Common myeloid progenitor, CD34-positive (primary cell): ENCODE results near the gene NOS1AP.

ENCODE experiments used
- CTCF ChIA-PET: fragments of 350-600 bp; sonication (Branson Sonifier 250); formaldehyde crosslinking; loops from one replicate; lab custom pipeline; 2021; ENCODE audit warnings: antibody characterized with exemption; lab: Charles Lee
- POLR2A ChIA-PET: fragments of 350-600 bp; sonication (Branson Sonifier 250); formaldehyde crosslinking; loops from one replicate; lab custom pipeline; 2021; ENCODE audit warnings: antibody characterized with exemption; lab: Charles Lee
- DNase-seq, 3 donors: peaks; one replicate each; pipeline versions ENCODE4 v3.0.0 to v3.0.0-alpha.2; 2013
- H3K27ac ChIP-seq, 2 experiments: 1 replicate in 1 of 2; 2 replicates in 1 of 2; pipeline ENCODE4 v1.7.0; 2013; ENCODE audit warnings: inconsistent platforms in 2 of 2, low read length in 2 of 2, mild to moderate bottlenecking in 2 of 2, low read depth in 1 of 2, moderate library complexity in 1 of 2; ENCODE audit not compliant: severe bottlenecking in 2 of 2, insufficient read depth in 1 of 2, poor library complexity in 1 of 2
- H3K27me3 ChIP-seq, 5 experiments: replicated peaks in 2 of 5; 1 replicate in 3 of 5; 2 replicates in 2 of 5; pipeline versions ENCODE4 v1.6.1 to v1.7.0; 2013; ENCODE audit warnings: low read length in 4 of 5, mild to moderate bottlenecking in 2 of 5, moderate library complexity in 2 of 5, inconsistent platforms in 1 of 5; ENCODE audit not compliant: insufficient read depth in 5 of 5, control insufficient read depth in 4 of 5
- H3K36me3 ChIP-seq, 4 experiments: 1 replicate in 2 of 4; 2 replicates in 2 of 4; pipeline versions ENCODE4 v1.6.1 to v1.7.0; 2013; ENCODE audit warnings: low read length in 3 of 4, control low read depth in 1 of 4, mild to moderate bottlenecking in 1 of 4; ENCODE audit not compliant: control insufficient read depth in 4 of 4, insufficient read depth in 4 of 4
- H3K4me1 ChIP-seq, 4 experiments: 1 replicate in 3 of 4; 2 replicates in 1 of 4; pipeline versions ENCODE4 v1.6.1 to v1.7.1; 2013; ENCODE audit warnings: low read length in 3 of 4, mild to moderate bottlenecking in 3 of 4, control low read depth in 1 of 4, inconsistent platforms in 1 of 4, moderate library complexity in 1 of 4; ENCODE audit not compliant: control insufficient read depth in 4 of 4, insufficient read depth in 4 of 4; ENCODE audit errors: control extremely low read depth in 1 of 4
- H3K4me3 ChIP-seq, 7 experiments: 1 replicate in 4 of 7; 2 replicates in 3 of 7; pipeline versions ENCODE4 v1.5.1 to v1.7.0; 2013; ENCODE audit warnings: mild to moderate bottlenecking in 7 of 7, low read length in 6 of 7, moderate library complexity in 6 of 7, inconsistent platforms in 2 of 7, low read depth in 2 of 7, control low read depth in 1 of 7; ENCODE audit not compliant: insufficient read depth in 4 of 7, control insufficient read depth in 1 of 7; ENCODE audit errors: extremely low read depth in 1 of 7
- H3K9me3 ChIP-seq, 5 experiments: 1 replicate in 4 of 5; 2 replicates in 1 of 5; pipeline versions ENCODE4 v1.6.1 to v1.7.1; 2013; ENCODE audit warnings: low read length in 4 of 5, mild to moderate bottlenecking in 2 of 5, inconsistent platforms in 1 of 5, low read depth in 1 of 5, moderate library complexity in 1 of 5; ENCODE audit not compliant: control insufficient read depth in 4 of 5, insufficient read depth in 2 of 5; ENCODE audit errors: control extremely low read depth in 1 of 5
- WGBS: methylation state at CpG from one replicate; pipeline ENCODE4 v1.1.5; 2013; ENCODE audit not compliant: insufficient coverage; 5-methylcytosine and 5-hydroxymethylcytosine counted together

The NOS1AP gene

GRCh38 chr1:162373072-162373427, 303.6 kb downstream of the NOS1AP start:
- POLR2A ChIA-PET: no interaction called here
- Histone ChIP-seq H3K4me1 (peaks cover 0 to 17% (median 10%) of the 10 kb centered on the region in 4 experiments), H3K4me3 (no peak overlapping the region), H3K9me3 (no peaks in the 10 kb centered on the region), H3K27ac (no peak overlapping the region), H3K36me3 (no peaks in the 10 kb centered on the region), H3K27me3 (no peaks in the 10 kb centered on the region)
- CTCF ChIA-PET: interaction anchor here (0.9 to 3.0 kb wide), 9 partner anchors 7 to 336 kb away, joined by 3 to 12 read pairs (median 5); no protein-coding TSS in a partner anchor
- WGBS: 83% methylated on average over 1 of the region's 1 CpG
- no peak for DNase-seq

DNA sequence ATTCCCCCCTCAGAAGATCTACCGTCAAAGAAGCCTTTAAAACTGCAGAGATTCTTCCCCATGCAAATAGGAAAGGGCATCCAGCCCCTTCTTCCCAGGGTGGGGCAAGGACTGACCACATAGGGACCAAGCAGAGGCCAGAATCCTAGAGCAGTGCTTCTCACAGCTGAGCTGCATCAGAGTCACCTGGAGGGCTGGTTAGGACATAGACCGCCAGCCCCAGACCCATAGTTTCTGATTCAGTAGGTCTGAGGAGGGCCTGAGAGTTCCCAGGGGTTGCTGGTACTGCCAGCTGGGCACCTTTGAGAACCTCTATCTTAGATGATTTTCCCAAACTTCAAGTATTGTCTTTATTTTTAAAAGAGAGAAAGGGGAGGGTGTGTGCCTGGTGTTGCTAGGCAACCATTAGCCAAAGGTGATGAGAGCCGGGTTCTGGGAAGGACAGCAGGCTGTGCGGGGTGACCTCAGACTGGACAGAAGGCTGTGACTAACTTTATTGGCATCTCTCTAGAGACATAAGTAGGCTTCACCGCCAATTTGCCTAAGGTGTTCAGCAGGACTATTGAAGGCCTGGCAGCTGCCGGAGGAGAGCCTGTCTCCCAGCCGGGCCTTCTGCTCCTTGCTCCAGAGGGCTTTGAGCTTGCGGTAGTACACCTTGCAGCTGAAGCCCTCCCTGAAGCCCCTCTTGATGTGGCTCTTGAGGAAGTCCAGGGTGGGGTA, 304.2 kb downstream of the NOS1AP start:
- no peak for DNase-seq

GRCh38 chr1:162374406-162374805, 304.9 kb downstream of the NOS1AP start:
- no peak overlapping the region for H3K27ac ChIP-seq
- peaks cover 0 to 17% (median 10%) of the 10 kb centered on the region in 4 experiments for H3K4me1 ChIP-seq
- 91% methylated on average over 9 of the region's 9 CpGs for whole genome bisulfite sequencing
- H3K27me3 ChIP-seq: no peaks in the 10 kb centered on the region
- ChIA-PET CTCF (interaction anchor here (1.0 to 3.0 kb wide), 4 partner anchors 8 to 17 kb away, joined by 3 to 11 read pairs (median 4); no protein-coding TSS in a partner anchor), POLR2A (no interaction called here)
- no peak overlapping the region for H3K4me3 ChIP-seq
- H3K36me3 ChIP-seq: no peaks in the 10 kb centered on the region
- DNase-seq: no peak
- H3K9me3 ChIP-seq: no peaks in the 10 kb centered on the region

More for the DNA sequence above, 304.2 kb downstream of the NOS1AP start:
- Histone ChIP-seq H3K27me3 (no peaks in the 10 kb centered on the region), H3K4me3 (no peak overlapping the region), H3K27ac (no peak overlapping the region), H3K36me3 (no peaks in the 10 kb centered on the region), H3K4me1 (peaks cover 0 to 17% (median 10%) of the 10 kb centered on the region in 4 experiments), H3K9me3 (no peaks in the 10 kb centered on the region)
- POLR2A ChIA-PET: no interaction called here
- CTCF ChIA-PET: interaction anchor here (0.9 to 3.0 kb wide), 7 partner anchors 9 to 318 kb away, joined by 3 to 12 read pairs (median 4); no protein-coding TSS in a partner anchor
- 98% methylated on average over 7 of the region's 8 CpGs for WGBS

- Histone ChIP-seq H3K4me3 (no peak overlapping the region), H3K36me3 (no peaks in the 10 kb centered on the region), H3K4me1 (peaks cover 0 to 17% (median 10%) of the 10 kb centered on the region in 4 experiments), H3K27ac (no peak overlapping the region), H3K9me3 (no peaks in the 10 kb centered on the region), H3K27me3 (no peaks in the 10 kb centered on the region)
- DNase-seq: no peak
- 82% methylated on average over 8 of the region's 8 CpGs for WGBS
- POLR2A ChIA-PET: no interaction called here
- CTCF ChIA-PET: interaction anchor here (0.7 to 1.4 kb wide), 3 partner anchors 10 to 16 kb away, joined by 3 to 5 read pairs (median 3); no protein-coding TSS in a partner anchor
Observed at GRCh38 chr1:162375463-162375862, 306.0 kb downstream of the NOS1AP start.

DNA sequence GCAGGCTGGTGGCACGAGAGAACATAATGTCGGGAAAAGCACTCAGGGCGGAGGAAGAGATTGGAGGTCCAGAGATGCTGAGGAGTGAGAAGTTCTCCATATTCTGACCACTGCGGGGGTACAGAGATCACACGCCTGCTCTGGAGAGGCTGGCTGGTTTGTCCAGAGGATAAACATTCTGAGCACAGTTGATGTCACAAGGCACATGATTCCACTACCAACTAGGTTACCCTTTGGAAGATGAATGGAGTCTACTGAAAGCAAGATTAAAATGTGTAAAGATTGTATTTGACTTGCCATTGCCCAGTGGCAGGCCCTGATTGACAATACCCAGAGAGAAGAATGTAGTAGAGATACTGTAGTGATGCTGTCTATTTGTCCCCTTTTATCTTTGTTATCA, 307.2 kb downstream of the NOS1AP start, which contains the start of gene SPATA46:
Gene SPATA46, minus strand, starts transcription at position 164 of the 400 bp plus-strand sequence. Its CDS starts 64 bp downstream, at position 100.
- no peak within 1 kb of the TSS for H3K27ac ChIP-seq
- no peak for DNase-seq
- peaks cover 0 to 17% (median 10%) of the 10 kb centered on the region in 4 experiments for H3K4me1 ChIP-seq
- no peaks in the 10 kb centered on the region for H3K27me3 ChIP-seq
- POLR2A ChIA-PET: no interaction called here
- no peak within 1 kb of the TSS for H3K4me3 ChIP-seq
- CTCF ChIA-PET: interaction anchor here (1.4 kb wide), 1 partner anchor 17 kb away, joined by 5 read pairs; no protein-coding TSS in a partner anchor
- 96% methylated on average over 5 of the region's 5 CpGs for WGBS
- no peaks in the 10 kb centered on the region for H3K9me3 ChIP-seq
- no peaks in the 10 kb centered on the region for H3K36me3 ChIP-seq

- no peaks in the 10 kb centered on the region for H3K27me3 ChIP-seq
- CTCF ChIA-PET: interaction anchor here (0.8 to 2.2 kb wide), 6 partner anchors 9 to 36 kb away, joined by 3 to 9 read pairs (median 4); no protein-coding TSS in a partner anchor
- DNase-seq: no peak
- no peaks in the 10 kb centered on the region for H3K36me3 ChIP-seq
- POLR2A ChIA-PET: no interaction called here
- 80% methylated on average over 5 of the region's 6 CpGs for WGBS
- H3K4me3 ChIP-seq: no peak overlapping the region
- H3K9me3 ChIP-seq: no peaks in the 10 kb centered on the region
- no peaks in the 10 kb centered on the region for H3K4me1 ChIP-seq
- H3K27ac ChIP-seq: no peak overlapping the region
Observed at GRCh38 chr1:162380061-162380846, 310.8 kb downstream of the NOS1AP start.
